ENCODE measurements around the gene CDHR2.

Gene CDHR2

DNA sequence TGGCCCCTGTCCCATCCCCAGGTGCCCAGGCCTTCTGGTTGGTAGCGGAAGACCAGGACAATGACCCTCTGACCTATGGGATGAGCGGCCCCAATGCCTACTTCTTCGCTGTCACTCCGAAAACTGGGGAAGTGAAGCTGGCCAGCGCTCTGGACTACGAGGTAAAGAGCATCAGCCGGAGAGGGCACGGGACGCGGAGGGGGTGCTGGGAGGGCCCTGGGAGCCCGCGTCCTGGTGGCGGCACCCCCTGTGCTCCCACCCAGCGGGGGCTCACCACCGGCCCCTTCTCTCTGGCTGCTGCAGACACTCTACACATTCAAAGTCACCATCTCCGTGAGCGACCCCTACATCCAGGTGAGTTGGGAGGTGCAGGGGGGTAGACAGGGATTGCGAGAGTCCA, 19.5 kb downstream of the CDHR2 start:
- Histone ChIP-seq H3K27ac (no peak overlapping the region), H3K36me3 (no peaks in the 10 kb centered on the region), H3K9me3 (no peaks in the 10 kb centered on the region), H3K4me1 (ENCODE audit: control insufficient read depth in 1 of 2, insufficient read depth in 1 of 2, low read depth in 1 of 2, low read length in 1 of 2) (no peaks in the 10 kb centered on the region), H3K27me3 (peaks cover 16% of the 10 kb centered on the region), H3K4me3 (ENCODE audit: low read depth in 1 of 2, low read length in 1 of 2) (no peak overlapping the region)
- no peak for TF ChIP-seq CTCF (IDR thresholded peaks at IDR 0.05)

- H3K4me3 ChIP-seq (ENCODE audit: low read depth in 1 of 2, low read length in 1 of 2): no peak overlapping the region
- no peak for TF ChIP-seq CTCF (IDR thresholded peaks at IDR 0.05)
- peaks cover 0 to 6% of the 10 kb centered on the region in 2 experiments for H3K4me1 ChIP-seq (ENCODE audit: control insufficient read depth in 1 of 2, insufficient read depth in 1 of 2, low read depth in 1 of 2, low read length in 1 of 2)
- H3K27me3 ChIP-seq: peaks cover 16% of the 10 kb centered on the region
- no peaks in the 10 kb centered on the region for H3K9me3 ChIP-seq
- H3K36me3 ChIP-seq: no peaks in the 10 kb centered on the region
- H3K27ac ChIP-seq: no peak overlapping the region
Observed at GRCh38 chr5:176570044-176570443, 20.9 kb downstream of the CDHR2 start.

DNA sequence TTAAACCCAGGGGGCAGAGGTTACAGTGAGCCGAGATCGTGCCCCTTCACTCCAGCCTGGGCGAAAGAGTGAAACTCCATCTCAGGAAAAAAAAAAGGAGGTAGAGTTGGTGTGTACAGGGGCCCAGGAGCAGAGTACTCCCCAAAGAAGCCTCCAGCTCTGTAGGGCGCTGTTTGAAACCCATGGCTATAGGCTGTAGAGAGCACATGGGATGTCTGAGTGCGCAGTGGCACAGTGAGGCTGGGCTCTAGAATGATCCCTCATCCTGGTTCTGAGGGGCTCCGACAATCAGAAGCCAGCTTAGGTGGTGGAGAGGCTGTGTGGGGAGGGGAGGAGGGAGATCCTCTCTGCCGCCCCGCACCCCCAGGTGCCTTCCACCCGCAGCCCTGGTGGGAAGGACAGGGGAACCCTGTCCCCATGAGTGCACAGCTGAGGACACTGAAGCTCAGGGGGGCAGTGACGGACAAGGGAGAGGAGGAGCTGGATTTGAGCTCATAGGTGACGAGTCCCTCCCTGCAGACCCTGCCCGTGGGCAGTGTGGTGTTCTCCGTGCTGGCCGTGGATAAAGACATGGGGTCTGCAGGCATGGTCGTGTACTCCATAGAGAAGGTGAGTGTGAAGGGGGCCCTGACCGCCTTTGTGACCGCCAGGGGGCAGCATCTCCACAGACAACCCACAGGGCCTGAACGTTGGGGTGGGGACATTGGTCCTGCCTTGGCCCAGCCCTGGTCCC, 24.6 kb downstream of the CDHR2 start:
- H3K27ac ChIP-seq: no peak overlapping the region
- H3K4me1 ChIP-seq (ENCODE audit: control insufficient read depth in 1 of 2, insufficient read depth in 1 of 2, low read depth in 1 of 2, low read length in 1 of 2): peaks cover 0 to 6% of the 10 kb centered on the region in 2 experiments
- peak; percentile 74 for TF ChIP-seq CTCF (IDR thresholded peaks at IDR 0.05)
- H3K27me3 ChIP-seq: peaks cover 16% of the 10 kb centered on the region
- H3K9me3 ChIP-seq: no peaks in the 10 kb centered on the region
- H3K4me3 ChIP-seq (ENCODE audit: low read depth in 1 of 2, low read length in 1 of 2): no peak overlapping the region
- H3K36me3 ChIP-seq: no peaks in the 10 kb centered on the region

- TF ChIP-seq CTCF (IDR thresholded peaks at IDR 0.05): no peak
- no peaks in the 10 kb centered on the region for H3K36me3 ChIP-seq
- H3K4me1 ChIP-seq (ENCODE audit: control insufficient read depth in 1 of 2, insufficient read depth in 1 of 2, low read depth in 1 of 2, low read length in 1 of 2): peaks cover 0 to 6% of the 10 kb centered on the region in 2 experiments
- no peak overlapping the region for H3K4me3 ChIP-seq (ENCODE audit: low read depth in 1 of 2, low read length in 1 of 2)
- no peaks in the 10 kb centered on the region for H3K9me3 ChIP-seq
- H3K27ac ChIP-seq: no peak overlapping the region
- H3K27me3 ChIP-seq: peaks cover 16% of the 10 kb centered on the region
Observed at GRCh38 chr5:176574297-176574591, 25.1 kb downstream of the CDHR2 start.

DNA sequence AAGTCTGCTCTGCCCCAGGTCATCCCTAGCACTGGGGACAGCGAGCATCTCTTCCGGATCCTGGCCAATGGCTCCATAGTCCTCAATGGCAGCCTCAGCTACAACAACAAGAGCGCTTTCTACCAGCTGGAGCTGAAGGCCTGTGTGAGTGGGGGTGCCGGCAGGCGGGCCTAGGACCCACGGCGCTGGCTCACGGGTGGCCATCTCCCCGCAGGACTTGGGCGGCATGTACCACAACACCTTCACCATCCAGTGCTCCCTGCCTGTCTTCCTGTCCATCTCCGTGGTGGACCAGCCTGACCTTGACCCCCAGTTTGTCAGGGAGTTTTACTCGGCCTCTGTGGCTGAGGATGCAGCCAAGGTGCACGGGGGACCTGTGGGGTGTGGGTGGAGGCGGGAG, 25.9 kb downstream of the CDHR2 start:
- H3K27ac ChIP-seq: no peak overlapping the region
- H3K4me3 ChIP-seq (ENCODE audit: low read depth in 1 of 2, low read length in 1 of 2): no peak overlapping the region
- H3K27me3 ChIP-seq: peaks cover 16% of the 10 kb centered on the region
- H3K9me3 ChIP-seq: no peaks in the 10 kb centered on the region
- peaks cover 0 to 6% of the 10 kb centered on the region in 2 experiments for H3K4me1 ChIP-seq (ENCODE audit: control insufficient read depth in 1 of 2, insufficient read depth in 1 of 2, low read depth in 1 of 2, low read length in 1 of 2)
- H3K36me3 ChIP-seq: no peaks in the 10 kb centered on the region
- TF ChIP-seq CTCF (IDR thresholded peaks at IDR 0.05): no peak
